ENCODE results near the gene MAD1L1. TPM values are rescaled to one million over a fixed set of nuclear protein-coding genes. Genes with fewer than 3 reads are reported as not detected.

MAD1L1 gene
- total RNA-seq, 1 donor from 2014 or later, result 57.4 TPM

- Histone ChIP-seq H3K27me3 (ENCODE audit: control insufficient read depth, insufficient read depth, low read length) (no peaks in the 10 kb centered on the region), H3K36me3 (ENCODE audit: control insufficient read depth, insufficient read depth, low read length) (peaks cover 3% of the 10 kb centered on the region), H3K4me3 (ENCODE audit: low read depth, low read length) (no peak overlapping the region)
- no peak for TF ChIP-seq CTCF (IDR thresholded peaks at IDR 0.05; ENCODE audit: insufficient read depth, low read length, severe bottlenecking)
- FAIRE-seq (no peak), DNase-seq (ENCODE audit: low read depth) (no peak)
These were observed 280.0 kb downstream of the MAD1L1 start for GRCh38 chr7:1952781-1953180.

GRCh38 chr7:1952169-1952760 lies 280.5 kb downstream of the MAD1L1 start:
- Histone ChIP-seq H3K4me3 (ENCODE audit: low read depth, low read length) (no peak overlapping the region), H3K27me3 (ENCODE audit: control insufficient read depth, insufficient read depth, low read length) (no peaks in the 10 kb centered on the region), H3K36me3 (ENCODE audit: control insufficient read depth, insufficient read depth, low read length) (peaks cover 3% of the 10 kb centered on the region)
- TF ChIP-seq CTCF (IDR thresholded peaks at IDR 0.05; ENCODE audit: insufficient read depth, low read length, severe bottlenecking), result no peak
- no peak for FAIRE-seq
- no peak for DNase-seq (ENCODE audit: low read depth)

- Histone ChIP-seq H3K36me3 (ENCODE audit: control insufficient read depth, insufficient read depth, low read length) (peaks cover 3% of the 10 kb centered on the region), H3K27me3 (ENCODE audit: control insufficient read depth, insufficient read depth, low read length) (no peaks in the 10 kb centered on the region), H3K4me3 (ENCODE audit: low read depth, low read length) (no peak overlapping the region)
- DNase-seq (ENCODE audit: low read depth) (no peak), FAIRE-seq (no peak)
- TF ChIP-seq CTCF (IDR thresholded peaks at IDR 0.05; ENCODE audit: insufficient read depth, low read length, severe bottlenecking), result no peak
These were observed 281.1 kb downstream of the MAD1L1 start for GRCh38 chr7:1951600-1951999.

GRCh38 chr7:1951159-1951536 lies 281.6 kb downstream of the MAD1L1 start:
- Histone ChIP-seq H3K4me3 (ENCODE audit: low read depth, low read length) (no peak overlapping the region), H3K27me3 (ENCODE audit: control insufficient read depth, insufficient read depth, low read length) (no peaks in the 10 kb centered on the region), H3K36me3 (ENCODE audit: control insufficient read depth, insufficient read depth, low read length) (peaks cover 1% of the 10 kb centered on the region)
- no peak for FAIRE-seq
- TF ChIP-seq CTCF (IDR thresholded peaks at IDR 0.05; ENCODE audit: insufficient read depth, low read length, severe bottlenecking), result no peak
- DNase-seq (ENCODE audit: low read depth), result no peak

- no peak overlapping the region for H3K4me3 ChIP-seq (ENCODE audit: low read depth, low read length)
- peaks cover 1% of the 10 kb centered on the region for H3K36me3 ChIP-seq (ENCODE audit: control insufficient read depth, insufficient read depth, low read length)
- TF ChIP-seq CTCF (IDR thresholded peaks at IDR 0.05; ENCODE audit: insufficient read depth, low read length, severe bottlenecking), result no peak
- FAIRE-seq (no peak), DNase-seq (ENCODE audit: low read depth) (no peak)
- H3K27me3 ChIP-seq (ENCODE audit: control insufficient read depth, insufficient read depth, low read length), result no peaks in the 10 kb centered on the region
These were observed 282.1 kb downstream of the MAD1L1 start for GRCh38 chr7:1950452-1951158.

Data from bronchial epithelial cell (primary cell).